Osteocyte (in vitro differentiated cells): ENCODE data around the gene NIPA2. TPM values are rescaled to one million over a fixed set of nuclear protein-coding genes. Genes with fewer than 3 reads are reported as not detected.

Source experiments
- DNase-seq: peaks from one replicate; pipeline ENCODE4 v3.0.0; 2021; ENCODE audit warnings: mixed read lengths; ENCODE audit not compliant: unreplicated experiment; ENCODE audit errors: extremely low spot score
- H3K27ac Mint-ChIP-seq: one replicate; pipeline ENCODE4 v1.8.0; 2021; ENCODE audit warnings: mild to moderate bottlenecking, mixed read lengths; ENCODE audit not compliant: unreplicated experiment
- H3K27me3 Mint-ChIP-seq: one replicate; pipeline ENCODE4 v1.8.0; 2021; ENCODE audit warnings: mixed read lengths; ENCODE audit not compliant: unreplicated experiment
- H3K36me3 Mint-ChIP-seq: one replicate; pipeline ENCODE4 v1.8.0; 2021; ENCODE audit warnings: mixed read lengths; ENCODE audit not compliant: unreplicated experiment
- H3K4me1 Mint-ChIP-seq: one replicate; pipeline ENCODE4 v1.8.0; 2021; ENCODE audit warnings: mixed read lengths; ENCODE audit not compliant: unreplicated experiment
- H3K4me3 Mint-ChIP-seq: one replicate; pipeline ENCODE4 v1.8.0; 2021; ENCODE audit warnings: mild to moderate bottlenecking, moderate library complexity, mixed read lengths; ENCODE audit not compliant: unreplicated experiment
- H3K9me3 Mint-ChIP-seq: one replicate; pipeline ENCODE4 v1.8.0; 2021; ENCODE audit warnings: mixed read lengths; ENCODE audit not compliant: unreplicated experiment
- total RNA-seq: library from RNA; stranded (reverse); gene quantifications from 2 replicates; pipeline ENCODE4 v1.2.1, GENCODE V29; 2021
- TF ChIP-seq, protein P1 (sequence below): fragments of 200-600 bp; sonication (generic); IDR thresholded peaks from 2 replicates; pipeline ENCODE4 v1.5.0; 2021; ENCODE audit warnings: antibody characterized with exemption, mild to moderate bottlenecking, moderate library complexity

Gene NIPA2
- total RNA-seq, 1 donor from 2014 or later: 57.1 TPM

DNA sequence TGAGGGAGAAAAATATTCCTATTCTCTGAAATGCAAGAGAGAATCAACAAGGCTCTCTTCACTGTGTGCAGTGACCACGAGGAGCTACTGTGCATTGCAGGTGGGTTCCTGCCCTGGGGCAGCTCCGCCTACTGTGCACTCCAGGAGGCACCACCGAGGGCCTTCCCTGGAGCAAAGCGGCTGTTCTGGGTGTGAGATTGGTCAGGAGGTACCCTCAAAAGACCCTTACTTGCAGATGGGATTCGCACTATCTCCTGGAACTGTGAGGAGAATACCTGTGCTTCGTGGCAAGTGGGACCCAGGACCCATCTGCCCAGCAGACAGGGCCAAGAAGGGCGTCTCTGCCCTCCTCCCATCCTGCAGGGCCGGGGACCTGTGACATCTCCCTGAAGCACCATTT is 72.8 kb downstream of the NIPA2 start:
- H3K36me3 Mint-ChIP-seq: peaks cover 57% of the 10 kb centered on the region
- H3K27me3 Mint-ChIP-seq: no peaks in the 10 kb centered on the region
- no peak for DNase-seq
- no peak overlapping the region for H3K27ac Mint-ChIP-seq
- no peaks in the 10 kb centered on the region for H3K4me1 Mint-ChIP-seq
- TF ChIP-seq, protein P1, sequence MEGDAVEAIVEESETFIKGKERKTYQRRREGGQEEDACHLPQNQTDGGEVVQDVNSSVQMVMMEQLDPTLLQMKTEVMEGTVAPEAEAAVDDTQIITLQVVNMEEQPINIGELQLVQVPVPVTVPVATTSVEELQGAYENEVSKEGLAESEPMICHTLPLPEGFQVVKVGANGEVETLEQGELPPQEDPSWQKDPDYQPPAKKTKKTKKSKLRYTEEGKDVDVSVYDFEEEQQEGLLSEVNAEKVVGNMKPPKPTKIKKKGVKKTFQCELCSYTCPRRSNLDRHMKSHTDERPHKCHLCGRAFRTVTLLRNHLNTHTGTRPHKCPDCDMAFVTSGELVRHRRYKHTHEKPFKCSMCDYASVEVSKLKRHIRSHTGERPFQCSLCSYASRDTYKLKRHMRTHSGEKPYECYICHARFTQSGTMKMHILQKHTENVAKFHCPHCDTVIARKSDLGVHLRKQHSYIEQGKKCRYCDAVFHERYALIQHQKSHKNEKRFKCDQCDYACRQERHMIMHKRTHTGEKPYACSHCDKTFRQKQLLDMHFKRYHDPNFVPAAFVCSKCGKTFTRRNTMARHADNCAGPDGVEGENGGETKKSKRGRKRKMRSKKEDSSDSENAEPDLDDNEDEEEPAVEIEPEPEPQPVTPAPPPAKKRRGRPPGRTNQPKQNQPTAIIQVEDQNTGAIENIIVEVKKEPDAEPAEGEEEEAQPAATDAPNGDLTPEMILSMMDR: no peak
- H3K9me3 Mint-ChIP-seq: no peaks in the 10 kb centered on the region
- H3K4me3 Mint-ChIP-seq: no peak overlapping the region

DNA sequence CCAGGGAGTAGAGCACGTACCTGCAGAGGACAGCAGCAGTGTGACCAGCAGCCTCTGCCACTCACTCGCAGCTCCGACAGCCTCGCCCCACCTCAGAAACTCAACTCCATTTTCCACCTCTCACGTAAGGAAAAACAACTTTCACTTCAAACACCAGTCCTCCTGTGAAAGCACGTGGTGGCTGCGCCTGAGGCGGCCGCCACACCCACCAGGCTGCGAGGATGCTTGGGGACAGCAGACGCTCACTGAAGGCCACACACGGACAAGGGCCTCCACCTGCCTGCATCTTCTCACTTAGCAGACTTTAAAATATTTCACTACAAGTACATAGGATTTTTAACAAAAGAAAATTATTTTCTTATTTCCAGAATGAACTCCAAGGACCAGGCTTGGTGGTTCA is 73.8 kb downstream of the NIPA2 start:
- TF ChIP-seq, protein P1: no peak
- DNase-seq: no peak
- no peak overlapping the region for H3K27ac Mint-ChIP-seq
- no peaks in the 10 kb centered on the region for H3K27me3 Mint-ChIP-seq
- peaks cover 64% of the 10 kb centered on the region for H3K36me3 Mint-ChIP-seq
- H3K4me1 Mint-ChIP-seq: no peaks in the 10 kb centered on the region
- no peaks in the 10 kb centered on the region for H3K9me3 Mint-ChIP-seq
- no peak overlapping the region for H3K4me3 Mint-ChIP-seq

GRCh38 chr15:22913646-22914380 is 75.3 kb downstream of the NIPA2 start:
- DNase-seq: no peak
- H3K4me1 Mint-ChIP-seq: no peaks in the 10 kb centered on the region

DNA sequence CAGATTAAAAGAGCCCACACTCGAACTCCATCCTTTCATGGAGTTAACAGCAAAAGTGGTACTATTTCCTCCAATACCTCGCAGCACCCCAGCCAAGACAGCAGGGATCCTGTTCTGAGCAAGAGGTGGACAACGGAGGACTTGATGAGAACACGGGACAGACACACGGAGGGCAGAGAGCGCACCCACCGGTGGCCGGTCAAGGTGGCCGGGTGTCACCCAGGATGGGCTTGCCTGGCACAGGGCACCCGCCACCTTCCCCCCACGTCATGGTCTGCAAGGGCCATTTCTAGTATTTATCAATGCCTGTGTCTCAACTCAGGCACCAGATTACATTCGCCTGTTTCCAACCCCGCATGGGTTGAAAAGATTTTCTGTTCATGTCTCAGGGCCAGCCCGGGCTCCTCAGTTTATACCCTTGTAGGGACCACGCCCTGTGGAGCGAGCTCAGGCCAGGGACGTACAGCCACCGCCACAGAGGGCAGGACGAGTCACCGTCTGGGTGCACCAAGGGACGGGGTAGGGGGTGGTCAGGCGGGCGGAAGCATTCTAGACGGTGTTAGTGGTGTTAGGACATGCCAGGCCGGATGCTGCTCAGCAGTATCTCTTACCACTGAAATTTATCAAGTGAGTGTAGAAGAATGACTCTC is 77.5 kb downstream of the NIPA2 start:
- H3K4me1 Mint-ChIP-seq: peaks cover 2% of the 10 kb centered on the region
- TF ChIP-seq, protein P1: no peak
- H3K4me3 Mint-ChIP-seq: no peak overlapping the region
- no peak overlapping the region for H3K27ac Mint-ChIP-seq
- no peaks in the 10 kb centered on the region for H3K27me3 Mint-ChIP-seq
- peaks cover 63% of the 10 kb centered on the region for H3K36me3 Mint-ChIP-seq
- no peak for DNase-seq
- H3K9me3 Mint-ChIP-seq: no peaks in the 10 kb centered on the region

More at GRCh38 chr15:22913646-22914380, 75.3 kb downstream of the NIPA2 start:
- H3K9me3 Mint-ChIP-seq: no peaks in the 10 kb centered on the region
- no peak overlapping the region for H3K4me3 Mint-ChIP-seq
- peaks cover 67% of the 10 kb centered on the region for H3K36me3 Mint-ChIP-seq
- TF ChIP-seq, protein P1: no peak
- no peaks in the 10 kb centered on the region for H3K27me3 Mint-ChIP-seq
- H3K27ac Mint-ChIP-seq: no peak overlapping the region

- no peak for DNase-seq
- TF ChIP-seq, protein P1: no peak
- Mint-ChIP-seq H3K27me3 (no peaks in the 10 kb centered on the region), H3K4me1 (peaks cover 2% of the 10 kb centered on the region), H3K4me3 (no peak overlapping the region), H3K36me3 (peaks cover 57% of the 10 kb centered on the region), H3K27ac (no peak overlapping the region), H3K9me3 (no peaks in the 10 kb centered on the region)
These were observed 78.3 kb downstream of the NIPA2 start for GRCh38 chr15:22916606-22917350.
